Medulla oblongata (tissue), 1 donor: ENCODE results near the gene SAA4.
"Not testable (repeated sequence)": the region's sequence is repeated elsewhere in the genome, so short reads cannot be mapped to it uniquely, and the experiment has no call there.

Experiments
- DNase-seq: peaks from one replicate; pipeline ENCODE4 v3.0.0-alpha.2; 2015; ENCODE audit errors: extremely low spot score

Gene SAA4

DNA sequence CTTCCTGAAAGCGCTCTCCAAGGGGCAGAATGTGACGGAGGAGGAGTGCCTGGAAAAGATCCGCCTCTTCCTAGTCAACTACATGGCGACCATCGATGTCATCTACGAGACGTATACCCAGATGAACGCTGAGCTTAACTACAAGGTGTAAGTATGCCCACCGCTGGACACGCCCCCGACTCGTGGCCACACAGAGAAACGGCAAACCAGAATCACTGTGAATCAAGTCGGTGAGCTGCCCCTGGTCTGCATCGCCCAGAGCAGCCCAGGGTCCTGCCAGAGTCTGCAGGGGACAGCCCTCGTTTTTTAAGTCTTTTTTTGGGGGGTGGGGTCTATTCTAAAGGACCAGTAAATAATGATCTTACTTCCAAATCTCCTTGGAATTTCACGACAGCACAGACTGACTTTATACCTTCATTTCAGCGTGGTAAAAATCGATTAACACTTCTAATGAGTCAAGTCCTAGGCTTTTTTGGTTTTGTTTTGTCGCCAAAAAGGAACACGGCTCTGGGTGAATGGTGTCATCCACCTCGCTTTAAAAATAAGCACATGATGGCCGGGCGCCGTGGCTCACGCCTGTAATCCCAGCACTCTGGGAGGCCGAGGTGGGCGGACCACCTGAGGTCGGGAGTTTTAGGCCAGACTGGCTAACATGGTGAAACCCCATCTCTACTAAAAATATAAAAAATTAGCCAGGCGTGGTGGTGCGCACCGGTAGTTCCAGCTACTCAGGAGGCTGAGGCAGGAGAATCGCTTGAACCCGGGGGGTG lies 46.9 kb downstream of the SAA4 start:
- DNase-seq, result not testable (repeated sequence)

- no peak for DNase-seq
These were observed 47.8 kb downstream of the SAA4 start for GRCh38 chr11:18188796-18189195.
